ENCODE results near the gene LIN28A.
"Not testable (repeated sequence)": the region's sequence is repeated elsewhere in the genome, so short reads cannot be mapped to it uniquely, and the experiment has no call there.

The LIN28A gene, protein sequence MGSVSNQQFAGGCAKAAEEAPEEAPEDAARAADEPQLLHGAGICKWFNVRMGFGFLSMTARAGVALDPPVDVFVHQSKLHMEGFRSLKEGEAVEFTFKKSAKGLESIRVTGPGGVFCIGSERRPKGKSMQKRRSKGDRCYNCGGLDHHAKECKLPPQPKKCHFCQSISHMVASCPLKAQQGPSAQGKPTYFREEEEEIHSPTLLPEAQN

DNA sequence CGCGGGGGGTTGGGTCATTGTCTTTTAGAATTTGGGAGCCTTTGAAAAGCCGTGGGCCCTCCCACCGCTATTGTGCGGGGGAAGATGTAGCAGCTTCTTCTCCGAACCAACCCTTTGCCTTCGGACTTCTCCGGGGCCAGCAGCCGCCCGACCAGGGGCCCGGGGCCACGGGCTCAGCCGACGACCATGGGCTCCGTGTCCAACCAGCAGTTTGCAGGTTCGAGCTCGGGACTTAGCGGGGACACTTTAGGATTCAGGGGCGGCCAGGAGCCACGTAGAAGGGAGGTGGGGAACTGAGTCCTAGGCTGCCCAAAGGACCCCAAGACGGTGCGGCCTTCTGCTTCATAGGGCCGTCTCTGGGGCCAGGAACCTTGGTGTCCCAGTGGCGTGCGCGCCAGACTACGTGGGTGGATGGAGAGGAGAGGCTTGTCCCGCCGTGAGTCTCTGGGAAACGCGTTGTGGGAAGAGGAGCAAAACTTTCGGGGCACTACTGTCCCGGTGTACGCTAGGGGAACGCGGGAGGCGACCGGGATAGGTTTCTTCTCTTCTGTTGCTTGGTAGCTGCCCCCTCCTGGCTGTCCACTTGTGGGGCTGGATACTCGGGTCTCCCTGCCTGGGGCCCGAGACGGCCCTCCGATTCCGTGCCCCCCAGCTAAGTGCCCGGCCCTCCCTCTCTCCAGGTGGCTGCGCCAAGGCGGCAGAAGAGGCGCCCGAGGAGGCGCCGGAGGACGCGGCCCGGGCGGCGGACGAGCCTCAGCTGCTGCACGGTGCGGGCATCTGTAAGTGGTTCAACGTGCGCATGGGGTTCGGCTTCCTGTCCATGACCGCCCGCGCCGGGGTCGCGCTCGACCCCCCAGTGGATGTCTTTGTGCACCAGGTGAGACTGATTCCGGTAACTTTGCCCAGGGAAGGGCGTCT is at the start of gene LIN28A:
Gene LIN28A (plus strand): TSS at position 112 of the 918 bp plus-strand sequence. CDS start 75 bp downstream, at position 187.
- no peak for DNase-seq (ENCODE audit: low read depth)

DNA sequence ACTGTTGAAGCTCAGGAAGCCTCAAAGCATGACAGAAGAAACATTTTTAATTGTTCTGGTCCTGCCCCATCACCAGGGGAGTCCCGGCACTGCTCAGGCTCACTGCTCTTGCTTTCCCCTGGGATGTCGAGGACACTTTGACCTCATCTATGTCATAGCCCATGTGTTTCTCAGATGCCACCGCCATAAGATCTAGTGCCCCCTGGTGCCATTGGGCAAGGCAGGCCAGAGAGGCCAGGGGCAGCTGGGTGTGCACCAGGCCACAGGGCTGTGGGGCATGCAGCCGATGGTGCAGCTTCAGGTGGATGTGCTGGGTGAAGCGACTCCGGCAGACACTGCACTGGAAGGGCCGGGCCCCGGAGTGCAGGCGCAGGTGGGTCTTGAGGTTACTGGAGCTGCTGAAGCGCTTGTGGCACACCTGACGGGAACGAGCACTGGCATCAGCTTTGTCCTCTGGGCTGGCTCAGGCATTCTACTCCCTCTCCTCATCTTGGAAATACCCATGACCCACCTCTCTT is 49.0 kb upstream of the LIN28A start:
- DNase-seq (ENCODE audit: low read depth), result no peak

DNA sequence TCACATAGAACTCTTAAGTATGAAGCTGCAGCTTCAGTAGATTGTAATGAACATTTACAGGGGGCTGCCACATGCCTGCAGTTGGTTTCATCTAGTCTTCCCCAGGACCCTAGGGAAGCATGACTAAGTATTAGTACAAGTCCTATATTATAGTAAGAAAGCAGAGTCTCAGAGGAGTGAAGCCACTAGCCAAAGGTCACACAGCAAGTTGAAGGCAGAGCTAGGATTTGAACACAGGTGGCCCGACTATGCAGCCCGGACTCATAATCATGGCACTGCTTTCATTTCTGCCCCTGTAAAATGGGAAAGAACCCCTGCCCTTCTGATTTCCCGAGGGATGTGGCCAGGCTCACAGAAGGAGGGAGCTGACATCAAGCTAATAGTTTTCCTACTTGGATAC is 48.3 kb upstream of the LIN28A start:
- DNase-seq (ENCODE audit: low read depth), result no peak

DNA sequence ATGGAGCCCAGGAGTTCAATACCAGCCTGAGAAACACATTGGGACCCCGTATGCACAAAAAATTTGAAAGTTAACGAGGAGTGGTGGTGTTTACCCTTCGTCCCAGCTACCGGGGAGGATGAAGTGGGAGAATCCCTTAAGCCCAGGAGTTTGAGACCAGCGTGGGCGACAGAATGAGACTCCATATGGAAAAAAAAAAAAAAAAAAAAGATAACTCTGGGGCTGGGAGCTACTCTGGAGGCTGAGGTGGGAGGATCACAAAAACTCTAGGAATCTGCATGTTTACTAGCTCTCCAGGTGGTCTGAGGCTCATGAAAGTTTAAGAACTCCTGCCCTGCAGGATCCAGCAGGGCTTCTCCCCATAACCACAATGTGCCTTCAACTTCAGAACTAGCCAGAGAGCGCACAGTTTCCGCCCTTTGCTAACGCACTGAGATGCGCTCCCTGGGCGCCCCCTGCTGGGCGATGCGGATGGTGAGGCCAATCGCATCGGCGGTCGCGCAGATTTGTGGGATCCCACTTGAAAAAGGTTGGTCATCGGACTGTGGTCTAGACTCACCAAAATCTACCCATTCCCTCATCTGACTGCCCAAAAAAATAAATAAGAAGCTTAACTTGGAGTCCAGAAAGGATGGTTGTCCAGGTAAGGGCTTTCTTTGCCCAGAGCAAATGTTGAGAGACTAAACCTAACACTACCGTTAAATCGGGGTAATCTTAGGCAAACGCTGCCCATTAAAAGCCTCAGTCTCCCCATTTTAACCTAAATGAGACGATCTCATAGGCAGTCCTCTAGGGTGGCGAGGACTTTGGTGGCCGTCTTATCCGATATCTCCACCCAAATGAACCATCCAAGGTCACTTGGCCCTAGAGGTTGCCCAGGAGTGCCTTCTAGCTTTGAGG is 46.8 kb upstream of the LIN28A start:
- DNase-seq (ENCODE audit: low read depth), result peak; percentile 69

DNA sequence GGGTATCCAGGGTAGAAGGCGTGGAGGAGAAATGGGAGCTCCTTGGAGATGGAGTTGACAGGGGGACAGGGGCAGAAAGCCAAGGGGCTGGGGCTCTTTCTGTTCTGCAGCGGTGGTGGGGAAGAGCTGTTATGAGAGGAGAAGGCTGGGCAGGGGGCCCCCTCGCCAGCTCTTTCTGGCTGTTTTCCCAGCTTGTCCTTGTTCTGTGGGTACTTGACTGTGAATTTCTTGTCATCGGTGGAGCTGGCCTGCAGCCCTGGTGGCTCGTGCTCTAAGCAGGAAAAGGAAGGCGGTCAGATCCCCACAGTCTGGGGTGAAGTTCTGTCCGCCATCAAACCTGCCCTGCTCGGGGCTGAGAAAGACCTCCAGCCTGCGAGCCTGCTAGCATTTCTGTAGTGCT is 45.7 kb upstream of the LIN28A start:
- no peak for DNase-seq (ENCODE audit: low read depth)

DNA sequence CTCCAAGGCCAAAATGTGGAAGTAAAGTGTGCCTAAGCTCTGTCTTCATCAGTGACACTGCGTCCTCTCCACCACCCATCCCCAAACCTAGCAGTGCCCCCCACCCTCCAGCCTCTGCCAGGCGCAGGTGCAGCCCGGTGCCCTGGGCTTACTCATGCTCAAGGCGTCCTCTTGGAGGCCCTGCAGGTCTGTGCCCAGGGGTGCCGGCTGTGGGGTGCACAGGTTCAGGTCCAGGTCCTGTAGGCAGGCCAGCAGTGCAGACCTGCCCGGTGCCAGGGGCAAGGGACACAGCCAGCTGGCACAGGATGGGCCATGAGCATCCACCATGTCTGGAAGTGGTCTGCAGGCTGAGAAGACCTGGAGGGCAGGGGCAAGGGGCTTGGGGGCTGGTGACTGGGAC is 43.2 kb upstream of the LIN28A start:
- DNase-seq (ENCODE audit: low read depth), result no peak

DNA sequence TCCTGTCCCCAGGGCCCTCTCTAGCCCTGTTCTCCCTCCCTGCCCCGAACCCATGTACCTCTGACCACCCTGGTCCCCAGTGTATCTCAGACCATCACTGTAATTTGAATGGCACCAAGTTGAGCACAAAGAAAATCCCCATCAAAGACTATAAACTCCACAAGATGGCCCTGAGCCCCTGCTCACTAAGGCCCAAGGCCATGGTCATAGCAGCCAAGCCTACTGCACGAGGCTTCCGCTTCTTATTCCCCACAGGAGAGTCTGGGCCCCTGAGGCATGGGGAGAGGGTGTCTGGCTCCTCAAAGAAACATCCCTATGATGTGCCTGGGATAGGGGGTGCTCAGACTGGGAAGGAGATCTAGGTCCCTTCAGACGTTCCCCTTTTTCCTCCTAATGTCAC is 42.6 kb upstream of the LIN28A start:
- DNase-seq (ENCODE audit: low read depth), result no peak

DNA sequence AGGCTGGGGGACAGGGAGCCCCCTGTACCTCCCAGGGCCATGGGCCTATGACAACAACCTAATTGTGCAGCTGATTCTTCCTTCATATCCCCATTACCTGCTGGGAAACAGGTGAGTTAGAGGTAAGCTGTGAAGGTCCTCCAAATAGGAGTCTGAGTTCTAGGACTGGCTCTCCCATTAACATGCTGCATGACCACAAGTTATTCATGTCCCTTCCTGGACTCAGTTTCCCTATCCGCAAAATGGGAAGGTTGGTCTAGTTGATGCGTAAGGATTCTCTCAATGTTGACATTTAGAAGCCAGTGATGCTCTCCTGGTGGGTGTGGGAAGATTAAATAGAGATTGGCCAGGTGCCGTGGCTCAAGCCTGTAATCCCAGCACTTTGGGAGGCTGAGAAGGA is 42.1 kb upstream of the LIN28A start:
- DNase-seq (ENCODE audit: low read depth), result no peak

DNA sequence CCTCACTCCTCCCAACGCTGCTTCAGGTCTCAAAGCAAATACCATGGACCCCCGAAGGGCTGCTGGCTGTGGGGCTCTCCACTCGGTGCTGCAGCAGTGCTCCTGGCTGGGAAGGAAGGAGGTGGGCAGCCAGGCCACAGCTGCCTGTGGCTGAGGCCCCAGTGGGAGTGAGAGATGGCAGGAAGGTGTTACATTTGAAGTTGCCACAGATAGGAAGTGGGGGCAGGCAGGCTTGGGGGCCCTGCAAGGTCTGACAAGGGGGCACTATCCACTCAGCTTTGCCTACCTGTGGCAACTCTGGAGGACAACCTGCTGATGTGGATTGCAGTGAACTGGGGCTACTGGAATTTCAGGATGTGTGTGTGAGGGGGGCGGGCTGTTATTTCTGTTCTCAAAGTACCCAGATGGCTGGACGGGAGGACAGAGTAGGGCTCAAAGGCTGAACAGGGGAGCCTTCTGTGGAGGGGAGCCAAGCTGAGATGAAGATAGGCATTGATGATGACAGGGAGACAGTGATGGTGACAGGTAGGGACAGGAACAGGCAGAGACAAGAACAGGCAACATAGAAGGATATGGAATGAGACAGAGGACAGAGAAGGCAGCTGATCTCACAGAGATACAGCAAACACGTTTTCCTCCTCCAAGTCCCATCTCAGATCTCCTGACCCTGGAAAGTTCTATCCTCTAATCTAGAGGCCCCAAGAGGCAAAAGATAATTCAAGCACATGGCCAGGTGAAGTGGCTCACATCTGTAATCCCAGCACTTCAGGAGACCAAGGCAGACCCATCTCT is 39.8 kb upstream of the LIN28A start:
- no peak for DNase-seq (ENCODE audit: low read depth)

DNA sequence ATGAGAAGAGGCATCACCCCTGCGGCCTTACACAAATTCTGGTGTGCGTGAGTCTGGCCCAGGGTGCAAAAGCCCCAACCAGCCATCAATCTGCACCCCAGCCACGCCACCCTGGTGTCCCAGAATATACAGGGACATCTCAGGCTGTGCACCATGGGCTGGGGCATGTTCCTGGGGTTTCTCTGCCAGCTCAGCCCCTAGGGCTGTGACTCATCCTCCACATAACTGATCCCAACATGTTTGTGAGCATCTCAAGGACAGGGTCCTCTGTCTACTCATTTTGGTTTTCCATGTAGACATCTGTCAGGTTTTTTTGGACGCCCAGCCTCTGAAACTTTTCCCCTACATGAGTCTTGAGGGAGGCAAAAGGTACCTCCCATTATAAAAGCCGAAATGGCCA is 38.6 kb upstream of the LIN28A start:
- DNase-seq (ENCODE audit: low read depth), result peak; percentile 31

DNA sequence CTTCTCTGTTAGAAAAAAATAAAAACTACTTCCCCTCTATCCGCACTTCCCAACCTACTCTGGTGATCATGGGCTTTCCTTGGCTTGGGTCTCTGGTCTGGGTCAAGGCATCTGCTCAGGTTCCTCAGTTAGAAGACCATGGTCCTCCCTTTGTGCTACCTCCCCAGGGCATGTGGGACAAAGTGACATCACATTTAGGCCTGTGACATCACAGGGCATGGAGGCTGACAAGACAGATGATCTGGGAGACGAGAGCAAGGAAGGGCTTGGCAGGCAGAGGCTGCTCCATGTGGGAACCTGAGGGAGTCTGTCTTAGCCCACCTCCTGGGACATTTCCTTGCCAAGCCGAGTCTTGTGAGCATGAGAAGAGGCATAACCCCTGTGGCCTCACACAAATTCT is 38.0 kb upstream of the LIN28A start, which contains the start of gene ZNF683:
Gene ZNF683 (minus strand): TSS at position 140 of the 400 bp plus-strand sequence. CDS start 4,179 bp downstream, outside the sequence.
- DNase-seq (ENCODE audit: low read depth), result not testable (repeated sequence)

DNA sequence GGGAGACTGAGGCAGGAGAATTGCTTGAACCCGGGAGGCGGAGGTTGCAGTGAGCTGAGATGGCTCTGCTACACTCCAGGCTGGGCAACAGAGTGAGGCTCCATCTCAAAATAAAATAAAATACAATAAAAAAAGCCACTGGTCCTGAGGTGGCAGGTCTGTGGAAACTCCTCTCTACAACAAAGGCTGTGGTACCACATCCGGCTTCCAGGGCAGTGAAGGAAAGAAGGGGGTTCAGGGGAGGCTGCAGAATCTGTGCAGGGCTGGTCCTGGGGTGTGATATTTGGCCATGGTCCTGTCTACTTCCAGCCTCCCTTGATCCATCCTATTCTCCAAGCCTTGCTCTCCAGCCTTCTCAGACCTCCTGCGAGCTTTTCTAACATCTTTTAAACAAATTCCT is 37.3 kb upstream of the LIN28A start:
- DNase-seq (ENCODE audit: low read depth), result no peak

DNA sequence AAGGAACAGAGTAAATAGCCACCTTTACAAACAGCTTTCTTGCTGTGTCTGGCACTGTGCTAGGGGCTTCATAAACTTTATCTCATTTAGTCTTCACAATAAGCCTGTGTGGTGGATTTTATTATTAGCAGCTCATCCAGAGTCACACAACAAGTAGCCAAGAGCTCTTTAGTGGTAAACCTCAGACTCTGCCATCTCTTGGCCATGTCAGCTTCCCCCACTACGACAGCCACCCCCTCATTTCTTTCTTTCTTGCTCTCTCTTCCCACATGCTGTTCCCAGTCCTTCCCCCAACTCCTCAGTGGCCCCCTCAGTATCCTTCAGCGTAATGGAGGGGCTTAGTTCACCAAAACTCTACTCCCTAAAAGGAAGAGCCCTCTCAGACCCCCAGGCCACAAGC is 36.8 kb upstream of the LIN28A start:
- no peak for DNase-seq (ENCODE audit: low read depth)

DNA sequence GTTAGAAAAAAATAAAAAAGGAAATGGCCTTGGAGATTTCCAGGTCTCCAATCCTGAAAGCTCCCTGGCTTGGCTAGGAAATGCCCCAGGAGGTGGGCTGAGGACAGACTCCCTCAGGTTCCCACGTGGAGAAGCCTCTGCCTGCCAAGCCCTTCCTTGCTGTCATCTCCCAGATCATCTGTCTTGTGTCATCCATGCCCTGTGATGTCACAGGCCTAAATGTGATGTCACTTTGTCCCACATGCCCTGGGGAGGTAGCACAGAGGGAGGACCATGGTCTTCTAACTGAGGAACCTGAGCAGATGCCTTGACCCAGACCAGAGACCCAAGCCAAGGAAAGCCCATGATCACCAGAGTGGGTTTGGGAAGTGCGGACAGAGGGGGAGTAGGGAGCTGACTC is 36.3 kb upstream of the LIN28A start:
- not testable (repeated sequence) for DNase-seq (ENCODE audit: low read depth)

DNA sequence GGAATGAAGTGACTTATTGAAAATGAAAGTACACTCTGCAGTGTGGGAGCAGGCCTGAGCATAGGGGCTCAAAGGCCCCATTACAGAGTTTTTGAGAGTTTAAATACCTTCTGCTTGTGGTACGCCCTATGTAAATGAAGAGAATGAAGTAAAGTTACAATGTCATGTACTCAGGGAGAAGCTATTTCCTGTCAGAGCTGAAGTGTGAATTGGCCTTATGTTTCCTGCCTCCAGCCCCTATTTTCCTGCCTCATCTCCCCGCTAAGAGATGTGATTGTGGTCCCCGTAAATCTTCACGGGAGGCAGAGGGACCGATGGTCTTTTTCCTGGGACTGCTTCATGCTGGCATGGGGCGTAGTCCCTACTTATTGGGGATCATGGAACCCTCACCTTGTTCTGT is 35.5 kb upstream of the LIN28A start:
- peak; percentile 16 for DNase-seq (ENCODE audit: low read depth)

DNA sequence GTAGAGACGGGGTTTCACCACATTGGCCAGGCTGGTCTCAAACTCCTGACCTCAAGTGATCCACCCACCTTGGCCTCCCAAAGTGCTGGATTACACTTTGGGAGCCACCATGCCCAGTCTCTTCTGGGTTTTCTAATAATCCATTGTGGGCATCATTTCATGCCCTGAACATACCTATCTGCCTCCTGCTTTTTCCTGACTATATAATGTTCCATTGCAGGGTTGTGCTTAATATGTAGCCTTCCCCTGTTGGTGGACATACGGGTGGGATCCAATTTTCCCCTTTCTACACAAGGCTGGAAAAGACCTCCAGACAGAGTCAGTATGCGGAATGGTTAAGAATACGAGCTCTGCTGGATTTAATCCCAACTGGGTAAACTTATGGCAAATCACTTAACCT is 34.6 kb upstream of the LIN28A start:
- DNase-seq (ENCODE audit: low read depth), result no peak

DNA sequence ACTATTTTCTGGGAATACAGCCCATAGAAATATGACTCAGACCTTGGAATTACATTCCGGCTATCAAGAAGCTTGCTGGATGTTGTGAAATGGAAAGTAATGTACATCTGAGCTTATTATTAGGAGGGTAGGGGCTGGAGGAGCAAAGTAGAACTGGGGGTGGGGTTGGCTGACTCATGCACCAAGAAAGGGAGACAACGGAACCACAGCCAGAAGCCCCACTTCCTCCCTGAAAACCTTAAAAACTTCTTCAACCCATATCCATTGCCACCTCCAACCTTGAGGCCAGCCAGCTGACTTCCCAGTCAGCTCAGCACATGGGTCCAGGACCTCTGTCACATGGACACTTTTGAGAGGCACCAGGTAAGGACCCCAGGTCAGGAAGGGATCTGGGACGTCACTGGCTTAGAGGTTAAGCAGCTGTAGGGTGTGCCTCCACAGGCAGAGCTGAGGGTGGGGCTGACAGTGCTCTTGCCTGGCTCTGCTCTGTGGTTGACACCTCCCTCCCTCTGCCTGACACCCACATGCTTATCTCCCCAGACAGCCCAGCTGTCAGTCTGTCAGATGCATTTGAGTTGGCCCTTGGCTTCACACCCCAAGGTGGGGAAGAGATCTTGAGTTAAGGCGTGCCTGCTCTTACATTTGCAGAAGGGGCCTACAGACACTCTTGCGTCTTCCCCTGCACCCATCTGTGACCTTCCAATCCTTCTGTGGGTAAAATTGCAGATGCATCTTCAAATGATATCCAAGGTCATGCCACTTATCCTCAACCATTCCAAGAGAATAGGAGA is 32.3 kb upstream of the LIN28A start:
- DNase-seq (ENCODE audit: low read depth), result peak; percentile 98

DNA sequence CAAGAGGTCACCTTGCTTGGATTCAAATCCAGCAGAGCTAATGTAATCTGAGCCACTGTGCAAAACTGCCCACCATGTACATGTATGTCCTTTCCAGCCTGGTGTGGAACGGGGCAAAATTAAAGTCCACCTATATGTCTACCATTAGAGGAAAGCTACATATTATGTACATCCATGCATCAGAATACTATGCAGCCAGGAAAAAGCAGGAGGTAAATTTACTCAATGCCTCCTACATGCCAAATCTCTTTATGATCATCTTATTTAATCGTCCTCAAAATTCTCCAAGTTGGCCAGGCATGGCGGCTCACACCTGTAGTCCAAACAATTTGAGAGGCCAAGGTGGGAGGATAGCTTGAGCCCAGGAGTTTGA is 31.8 kb upstream of the LIN28A start:
- DNase-seq (ENCODE audit: low read depth), result no peak

DNA sequence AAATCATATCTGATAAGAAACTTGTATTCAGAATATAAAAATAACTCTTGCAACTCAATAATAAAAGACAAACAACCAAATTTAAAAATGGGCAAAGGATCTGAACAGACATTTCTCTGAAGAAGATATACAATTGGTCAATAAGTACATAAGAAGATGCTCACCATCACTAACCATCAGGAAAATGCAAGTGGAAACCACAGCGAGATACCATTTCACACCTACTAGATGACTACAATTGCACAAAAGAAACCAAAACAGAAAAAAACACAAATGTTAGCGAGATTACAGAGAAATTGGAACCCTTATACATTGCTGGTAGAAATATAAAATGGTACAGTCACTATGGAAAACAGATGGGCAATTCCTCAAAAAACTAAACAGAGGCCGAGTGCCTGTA is 26.5 kb upstream of the LIN28A start:
- no peak for DNase-seq (ENCODE audit: low read depth)

DNA sequence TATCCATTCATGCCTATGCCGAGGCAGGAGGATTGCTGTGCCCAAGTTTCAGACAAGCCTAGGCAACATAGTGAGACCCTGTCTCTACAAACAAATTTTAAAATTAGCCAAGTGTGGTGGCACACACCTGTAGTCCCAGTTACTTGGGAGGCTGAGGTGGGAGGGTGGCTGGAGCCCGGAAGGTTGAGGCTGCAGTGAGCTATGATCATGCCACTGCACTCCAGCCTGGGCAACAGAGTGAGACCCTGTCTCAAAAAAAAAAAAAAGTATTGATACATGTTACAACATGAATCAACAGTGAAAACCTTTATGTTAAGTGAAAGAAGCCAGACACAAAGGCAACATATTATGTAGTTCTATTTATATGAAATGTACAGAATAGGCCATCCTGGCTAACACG is 25.6 kb upstream of the LIN28A start:
- not testable (repeated sequence) for DNase-seq (ENCODE audit: low read depth)

DNA sequence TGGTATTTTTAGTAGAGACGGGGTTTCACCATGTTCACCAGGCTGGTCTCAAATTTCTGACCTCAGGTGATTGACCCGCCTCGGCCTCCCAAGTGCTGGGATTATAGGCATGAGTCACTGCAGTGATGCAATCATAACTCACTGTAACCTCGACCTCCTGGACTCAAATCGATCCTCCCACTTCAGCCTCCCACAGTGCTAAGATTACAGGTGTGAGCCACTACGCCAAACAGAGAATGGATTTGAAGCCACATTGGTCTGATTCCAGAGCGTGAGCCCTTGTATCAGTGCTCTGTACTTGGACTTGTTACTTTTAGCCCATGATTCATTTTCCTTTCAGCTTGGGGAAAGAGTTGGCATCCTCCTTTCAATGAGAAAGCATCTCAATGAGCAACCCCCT is 23.2 kb upstream of the LIN28A start:
- DNase-seq (ENCODE audit: low read depth), result peak; percentile 67
